Measurements from ENCODE around the gene UBL3.

- TF ChIP-seq GATA3 (IDR thresholded peaks at IDR 0.05; ENCODE audit: low read depth, low read length), result no peak
- TF ChIP-seq GATA2 (IDR thresholded peaks at IDR 0.05; ENCODE audit: low read depth, low read length), result no peak
Measured at GRCh38 chr13:29861694-29862110, 11.3 kb upstream of the UBL3 start.

Data from SH-SY5Y (cell line).